HAP-1 (cell line): ENCODE results near the gene OR8K3.

ENCODE experiments used
- DNase-seq, 2 experiments: peaks; one replicate each; pipeline ENCODE4 v3.0.0-alpha.2; 2016 to 2020; ENCODE audit warnings: low spot score in 2 of 2
- H3K27me3 ChIP-seq: fragments of 250-450 bp; sonication (Bioruptor Pico); 2 replicates; pipeline ENCODE4 v1.5.1; 2020; ENCODE audit warnings: low read depth, mild to moderate bottlenecking, moderate library complexity
- H3K36me3 ChIP-seq: fragments of 250-450 bp; sonication (Bioruptor Pico); replicated peaks from 2 replicates; pipeline ENCODE4 v1.5.1; 2020; ENCODE audit warnings: mild to moderate bottlenecking
- H3K4me1 ChIP-seq: fragments of 250-450 bp; sonication (Bioruptor Pico); 2 replicates; pipeline ENCODE4 v1.5.1; 2020; ENCODE audit warnings: mild to moderate bottlenecking
- H3K4me3 ChIP-seq: fragments of 250-450 bp; sonication (Bioruptor Pico); 2 replicates; pipeline ENCODE4 v1.5.1; 2020; ENCODE audit warnings: mild to moderate bottlenecking, moderate library complexity
- H3K9me3 ChIP-seq: fragments of 250-450 bp; sonication (Bioruptor Pico); 2 replicates; pipeline ENCODE4 v1.5.1; 2020; ENCODE audit warnings: mild to moderate bottlenecking, moderate library complexity
- in situ Hi-C: fragments of 300-500 bp; cut with MboI; formaldehyde crosslinking; loops from 3 replicates; pipeline ENCODE4 v1.14.3; 2020; ENCODE audit warnings: low sequenced_read_pairs, inconsistent platforms, mixed read lengths

OR8K3 gene

DNA sequence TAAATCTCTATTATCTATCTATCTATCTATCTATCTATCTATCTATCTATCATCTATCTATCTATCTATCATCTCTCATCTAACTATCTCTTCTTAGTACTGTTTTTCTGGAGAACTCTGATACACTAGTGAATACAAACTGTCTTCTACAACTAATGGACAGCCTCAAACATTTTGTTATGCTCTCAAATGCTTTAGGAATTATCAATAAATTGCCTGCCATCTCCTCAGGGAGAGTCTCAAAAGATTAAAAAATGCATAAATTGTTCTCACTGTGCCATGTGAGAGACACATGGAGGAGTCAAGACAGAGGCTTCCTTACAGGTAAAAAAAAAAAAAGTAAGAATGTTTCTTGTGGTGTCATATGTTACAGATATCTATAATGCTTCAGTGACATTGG is at the start of gene OR8K3:
TSS of gene OR8K3 (plus strand) at position 301 of the 400 bp plus-strand sequence. CDS start 3,163 bp downstream, outside the sequence.
- Histone ChIP-seq H3K4me1 (no peaks in the 10 kb centered on the region), H3K4me3 (no peak within 1 kb of the TSS), H3K36me3 (no peaks in the 10 kb centered on the region), H3K27me3 (no peaks in the 10 kb centered on the region), H3K9me3 (no peaks in the 10 kb centered on the region; the same call in 1 of the 2 replicates)
- no peak for DNase-seq
- in situ Hi-C loops, result no loop called here

DNA sequence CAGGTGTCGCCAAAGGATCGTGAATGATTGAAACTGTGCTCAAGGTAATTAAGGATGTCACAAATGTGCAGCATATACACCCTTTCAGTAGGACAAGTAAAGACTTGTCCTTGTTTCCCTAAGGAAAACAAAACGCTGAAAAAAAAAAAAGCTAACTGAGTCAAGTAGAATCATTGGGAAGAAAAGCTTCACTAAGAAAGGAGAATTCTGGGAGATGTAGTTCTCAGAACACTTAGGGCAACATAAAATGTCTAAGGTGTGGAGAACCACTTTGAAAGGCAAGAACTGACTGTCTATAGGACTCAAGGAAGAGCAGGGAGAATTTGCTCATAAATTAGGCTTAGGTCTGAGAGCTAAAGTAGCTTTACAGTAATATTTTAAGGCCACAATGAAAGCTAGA is 43.9 kb upstream of the OR8K3 start:
- Histone ChIP-seq H3K4me3 (no peak overlapping the region), H3K27me3 (no peaks in the 10 kb centered on the region), H3K9me3 (no peaks in the 10 kb centered on the region), H3K36me3 (no peaks in the 10 kb centered on the region), H3K4me1 (no peaks in the 10 kb centered on the region)
- in situ Hi-C loops, result no loop called here
- DNase-seq, result no peak

DNA sequence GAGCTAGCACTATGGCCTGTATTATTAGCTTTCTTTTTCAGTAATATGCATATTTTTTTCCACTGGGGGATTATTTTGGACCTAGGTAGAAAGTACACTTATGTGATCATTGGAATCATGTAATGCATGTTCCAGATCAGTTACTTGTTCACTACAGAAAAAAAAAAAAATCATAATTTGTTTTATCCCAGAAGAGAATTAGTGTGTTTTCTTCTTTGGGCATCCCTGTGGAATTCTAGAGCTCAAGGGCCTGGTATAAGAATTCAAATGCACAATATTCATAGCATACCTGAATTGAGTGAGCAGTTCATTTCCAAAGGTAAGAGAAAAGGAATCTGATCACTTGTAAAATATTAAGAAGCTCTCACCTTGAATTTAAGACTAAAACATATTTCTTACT is 41.1 kb upstream of the OR8K3 start, which contains the start of gene OR5T1:
TSS of gene OR5T1 (plus strand) at position 301 of the 400 bp plus-strand sequence. CDS start 1,485 bp downstream, outside the sequence.
- no peaks in the 10 kb centered on the region for H3K4me1 ChIP-seq
- in situ Hi-C loops, result no loop called here
- H3K4me3 ChIP-seq, result no peak within 1 kb of the TSS
- H3K27me3 ChIP-seq, result no peaks in the 10 kb centered on the region
- no peaks in the 10 kb centered on the region for H3K36me3 ChIP-seq
- DNase-seq, result no peak
- no peaks in the 10 kb centered on the region; the same call in 1 of the 2 replicates for H3K9me3 ChIP-seq

DNA sequence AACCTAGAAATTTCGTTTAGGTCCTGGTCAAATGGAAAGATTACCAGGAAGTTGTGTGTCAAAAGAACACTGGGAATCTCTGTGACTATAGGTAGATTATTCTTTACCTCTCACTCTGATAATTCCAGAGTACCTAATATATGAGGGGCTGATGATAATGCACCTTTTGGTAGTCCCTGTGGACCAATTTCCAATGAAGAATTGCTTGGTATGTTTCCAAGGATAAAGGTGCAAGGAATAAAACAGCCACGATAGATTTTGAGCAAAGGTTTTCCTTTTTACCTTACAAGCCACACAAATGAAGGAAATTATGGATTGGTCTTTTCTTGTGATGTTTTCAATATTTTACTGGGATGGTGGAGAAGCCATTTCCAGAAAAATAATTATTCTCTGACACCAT is 22.8 kb upstream of the OR8K3 start, which contains the start of gene OR8H1:
TSS of gene OR8H1 (minus strand) at position 101 of the 400 bp plus-strand sequence. CDS start 1,192 bp downstream, outside the sequence.
- DNase-seq, result no peak
- in situ Hi-C loops, result no loop called here
- no peaks in the 10 kb centered on the region for H3K27me3 ChIP-seq
- no peaks in the 10 kb centered on the region for H3K36me3 ChIP-seq
- H3K9me3 ChIP-seq, result no peaks in the 10 kb centered on the region
- no peaks in the 10 kb centered on the region for H3K4me1 ChIP-seq
- H3K4me3 ChIP-seq, result no peak within 1 kb of the TSS

DNA sequence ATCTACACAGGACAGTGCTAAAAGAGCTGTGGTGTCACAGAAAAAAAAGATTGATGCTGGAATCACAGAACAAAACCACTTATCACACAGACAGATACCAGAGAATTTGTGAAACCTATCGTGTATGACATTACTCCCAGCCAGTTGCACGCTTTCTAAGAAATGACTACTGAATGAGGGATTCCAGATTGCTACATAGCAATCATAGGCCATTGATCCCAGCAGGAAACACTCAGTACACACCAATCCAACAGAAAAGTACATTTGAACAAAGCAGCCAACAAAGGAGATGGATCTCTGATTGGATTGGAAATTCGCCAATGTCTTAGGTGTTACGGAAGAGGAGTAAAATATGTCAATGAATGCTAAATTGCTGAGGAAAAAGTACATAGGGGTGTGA is 18.0 kb upstream of the OR8K3 start:
- Histone ChIP-seq H3K27me3 (no peaks in the 10 kb centered on the region), H3K4me3 (no peak overlapping the region), H3K36me3 (no peaks in the 10 kb centered on the region), H3K4me1 (no peaks in the 10 kb centered on the region), H3K9me3 (no peaks in the 10 kb centered on the region)
- no peak for DNase-seq
- in situ Hi-C loops, result no loop called here

DNA sequence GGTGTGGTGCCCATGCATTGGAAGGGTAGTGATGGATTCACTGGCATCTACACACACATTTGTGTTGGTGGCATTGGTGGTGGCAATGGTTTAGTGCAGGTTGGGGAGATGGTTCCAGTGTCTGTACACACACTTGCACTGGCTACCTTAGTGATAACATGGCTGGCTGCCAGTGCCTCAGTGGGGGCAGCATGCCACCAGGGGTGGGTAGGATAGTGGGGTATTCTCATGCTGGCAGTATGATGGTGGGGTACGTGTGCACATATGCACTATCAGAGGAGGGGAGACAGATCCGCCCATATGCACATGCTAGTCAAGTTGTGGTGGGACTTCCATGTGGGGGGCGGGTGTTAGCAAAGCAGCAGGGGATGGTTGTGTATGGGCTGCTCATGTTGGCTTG is 7.1 kb upstream of the OR8K3 start:
- no peaks in the 10 kb centered on the region for H3K36me3 ChIP-seq
- H3K9me3 ChIP-seq, result no peaks in the 10 kb centered on the region; the same call in 1 of the 2 replicates
- H3K4me1 ChIP-seq, result no peaks in the 10 kb centered on the region
- no peaks in the 10 kb centered on the region for H3K27me3 ChIP-seq
- in situ Hi-C loops, result no loop called here
- no peak overlapping the region for H3K4me3 ChIP-seq
- DNase-seq, result no peak

DNA sequence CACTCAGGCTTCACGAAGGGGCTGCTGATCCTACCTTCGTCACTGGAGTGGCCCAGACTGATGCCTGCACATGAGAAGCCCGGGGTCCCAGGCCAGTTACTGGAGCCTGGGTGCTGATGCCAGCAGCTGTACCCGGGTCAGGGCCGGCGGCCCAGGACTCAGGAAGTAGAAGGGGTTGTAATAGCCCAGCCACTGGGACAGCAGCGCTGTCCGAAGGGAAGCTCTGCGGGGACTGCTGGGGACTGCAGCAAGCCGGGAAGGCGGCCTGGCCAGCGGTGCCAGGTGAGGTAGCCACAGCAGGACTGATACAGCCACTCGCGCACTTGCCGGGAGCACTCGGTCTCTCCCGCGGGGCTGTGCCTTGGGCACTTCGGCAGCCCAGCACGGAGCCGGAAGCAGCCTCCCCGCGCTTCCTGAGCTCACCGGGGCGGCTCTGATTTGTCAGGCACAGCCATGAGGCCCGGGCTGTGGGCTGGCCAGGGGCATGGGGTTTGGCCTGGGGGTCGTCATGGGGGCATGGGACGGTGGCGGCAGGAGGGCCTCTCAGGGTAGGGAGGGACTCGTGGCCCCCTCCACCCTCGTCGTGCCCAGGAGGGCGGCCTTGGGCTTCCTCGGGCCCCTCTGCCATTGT is 17.0 kb downstream of the OR8K3 start:
- in situ Hi-C loops, result no loop called here
- no peaks in the 10 kb centered on the region for H3K36me3 ChIP-seq
- no peak overlapping the region for H3K4me3 ChIP-seq
- no peaks in the 10 kb centered on the region for H3K9me3 ChIP-seq
- DNase-seq, result no peak
- H3K4me1 ChIP-seq, result no peaks in the 10 kb centered on the region
- H3K27me3 ChIP-seq, result no peaks in the 10 kb centered on the region

DNA sequence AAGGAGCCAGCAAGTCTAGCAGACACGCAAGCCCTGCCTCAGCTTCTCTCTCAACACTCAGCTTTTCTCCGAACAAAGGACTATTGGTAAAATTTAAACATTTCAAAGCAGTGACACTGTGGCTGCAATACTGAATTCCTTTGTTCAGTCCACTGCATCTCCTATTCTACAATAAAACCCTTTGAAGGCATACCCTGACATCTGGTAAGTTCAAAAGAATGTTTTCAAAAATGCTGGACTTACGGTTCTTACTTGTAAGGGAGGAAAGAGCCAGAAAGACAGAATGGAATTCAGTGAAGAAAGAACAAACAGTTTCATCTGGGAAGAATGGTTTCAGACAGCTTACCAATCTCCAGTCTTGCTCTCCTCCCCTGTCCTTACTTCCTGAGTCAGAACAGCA is 18.2 kb downstream of the OR8K3 start:
- no peaks in the 10 kb centered on the region for H3K36me3 ChIP-seq
- no peaks in the 10 kb centered on the region for H3K9me3 ChIP-seq
- in situ Hi-C loops, result no loop called here
- H3K27me3 ChIP-seq, result no peaks in the 10 kb centered on the region
- no peak for DNase-seq
- no peaks in the 10 kb centered on the region for H3K4me1 ChIP-seq
- H3K4me3 ChIP-seq, result no peak overlapping the region

DNA sequence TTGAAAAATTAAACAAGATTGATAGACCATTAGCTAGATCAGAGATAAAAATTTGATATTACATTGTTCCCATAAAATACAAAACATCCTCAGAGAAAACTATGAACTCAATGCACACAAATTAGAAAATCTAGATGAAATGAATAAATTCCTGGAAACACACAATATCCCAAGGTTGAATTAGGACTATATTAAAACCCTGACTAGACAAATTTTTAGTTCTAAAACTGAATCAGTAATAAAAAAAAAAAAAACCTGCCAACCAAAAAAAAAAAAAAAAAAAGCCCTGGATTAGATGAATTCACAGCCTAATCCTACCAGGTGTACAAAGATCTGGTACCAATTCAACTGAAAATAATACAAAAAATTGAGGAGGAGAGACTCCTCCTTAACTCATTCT is 25.3 kb downstream of the OR8K3 start:
- DNase-seq, result no peak
- in situ Hi-C loops, result no loop called here
- H3K4me1 ChIP-seq, result no peaks in the 10 kb centered on the region
- H3K36me3 ChIP-seq, result no peaks in the 10 kb centered on the region
- H3K27me3 ChIP-seq, result no peaks in the 10 kb centered on the region
- H3K9me3 ChIP-seq, result no peaks in the 10 kb centered on the region
- H3K4me3 ChIP-seq, result no peak overlapping the region

DNA sequence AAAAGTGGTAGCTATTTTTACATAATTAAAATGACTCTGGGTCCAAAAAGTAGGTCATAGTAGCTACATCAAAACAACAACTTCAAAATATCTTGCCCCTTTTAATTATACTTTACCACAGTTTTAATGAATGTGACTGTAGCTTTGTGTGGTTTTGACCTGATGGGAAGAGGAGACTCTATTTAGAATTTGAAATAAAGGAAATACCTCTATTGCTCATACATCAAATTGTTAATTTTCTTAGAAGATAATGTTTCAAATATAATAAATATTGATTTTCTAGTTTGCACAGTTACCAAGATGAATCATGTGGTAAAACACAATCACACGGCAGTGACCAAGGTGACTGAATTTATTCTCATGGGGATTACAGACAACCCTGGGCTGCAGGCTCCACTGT is 30.8 kb downstream of the OR8K3 start, which contains the start of gene OR8K1:
TSS of gene OR8K1 (plus strand) at position 301 of the 400 bp plus-strand sequence. CDS start at position 301, 0 bp downstream.
- Histone ChIP-seq H3K36me3 (no peaks in the 10 kb centered on the region), H3K9me3 (no peaks in the 10 kb centered on the region), H3K4me3 (no peak within 1 kb of the TSS), H3K4me1 (no peaks in the 10 kb centered on the region), H3K27me3 (no peaks in the 10 kb centered on the region)
- DNase-seq, result no peak
- in situ Hi-C loops, result no loop called here

DNA sequence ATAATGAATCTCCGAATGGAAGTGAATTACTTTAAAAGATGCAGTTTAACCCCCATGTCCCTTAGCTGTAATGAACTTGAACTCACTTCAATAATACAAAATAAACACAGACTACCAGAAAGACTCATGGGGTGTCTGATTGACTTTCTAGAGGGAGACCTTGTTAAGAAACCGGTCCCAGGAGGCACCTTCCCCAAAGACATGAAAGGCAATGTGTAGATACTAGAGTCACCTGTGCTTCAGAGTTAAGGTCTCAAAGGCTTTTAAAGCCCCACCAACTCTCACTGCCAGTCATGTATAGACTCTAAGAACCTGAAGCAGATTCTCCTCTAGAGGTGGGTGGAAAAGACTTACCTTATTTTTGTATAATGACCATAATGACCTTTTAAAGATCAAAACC is 39.0 kb downstream of the OR8K3 start, which contains the start of gene OR8J1:
TSS of gene OR8J1 (plus strand) at position 301 of the 400 bp plus-strand sequence. CDS start 5,956 bp downstream, outside the sequence.
- no peak for DNase-seq
- H3K27me3 ChIP-seq, result no peaks in the 10 kb centered on the region
- no peak within 1 kb of the TSS for H3K4me3 ChIP-seq
- no peaks in the 10 kb centered on the region for H3K9me3 ChIP-seq
- in situ Hi-C loops, result no loop called here
- no peaks in the 10 kb centered on the region for H3K4me1 ChIP-seq
- no peaks in the 10 kb centered on the region for H3K36me3 ChIP-seq
